Measurements from ENCODE around the gene FAM168B. TPM values are rescaled to one million over a fixed set of nuclear protein-coding genes. Genes with fewer than 3 reads are reported as not detected.

The FAM168B gene
- total and polyA plus RNA-seq, 10 of the 15 experiments (the other 5 are each of a cell fraction or from before 2014, with no cell fraction given) = 3.5 to 77.3 (median 45.9) TPM

- no peak for TF ChIP-seq CUX1 (IDR thresholded peaks at IDR 0.05; ENCODE audit: insufficient replicate concordance, low read depth, low read length)
Observed at GRCh38 chr2:131011486-131011885, 81.8 kb downstream of the FAM168B start (continued).

GRCh38 chr2:131010566-131010965, 82.7 kb downstream of the FAM168B start:
- no peaks in the 10 kb centered on the region for H3K79me2 ChIP-seq (ENCODE audit: control insufficient read depth, insufficient read depth, low read length)
- H3K4me3 ChIP-seq = no peak overlapping the region
- in situ Hi-C loops (cut with MboI) (no loop called here), intact Hi-C loops (cut with micrococcal nuclease; ENCODE audit: unreplicated experiment) (no loop called here)
- H3K27ac ChIP-seq (ENCODE audit: control insufficient read depth, insufficient read depth) = no peak overlapping the region
- BruUV-seq (replicated peaks) = no TSS peak
- no peaks in the 10 kb centered on the region for H3K9me3 ChIP-seq (replicated peaks; ENCODE audit: control insufficient read depth, insufficient read depth, low read length)
- H3K4me2 ChIP-seq (ENCODE audit: control insufficient read depth, insufficient read depth) = no peak overlapping the region
- H4K20me1 ChIP-seq (ENCODE audit: control insufficient read depth, insufficient read depth) = no peaks in the 10 kb centered on the region
- POLR2A ChIA-PET = no interaction called here
- ATAC-seq = no peak
- 6% methylated on average over 4 of the region's 4 CpGs for WGBS (ENCODE audit: insufficient coverage, insufficient replicate concordance, low lambda C conversion rate, missing lambda C conversion rate)
- H3K4me1 ChIP-seq (ENCODE audit: control insufficient read depth, insufficient read depth, low read length) = no peaks in the 10 kb centered on the region
- SMC1A ChIA-PET (ENCODE audit: uncharacterized antibody, unreplicated experiment) = interaction anchor here (0.9 kb wide), 1 partner anchor 9 kb away, joined by 4 read pairs; no protein-coding TSS in a partner anchor
- H3K36me3 ChIP-seq (ENCODE audit: control insufficient read depth in 2 of 2, insufficient read depth in 2 of 2, low read length in 1 of 2) = no peaks in the 10 kb centered on the region
- H3K9ac ChIP-seq (ENCODE audit: control insufficient read depth, insufficient read depth, low read length) = no peak overlapping the region
- FAIRE-seq = no peak
- no peak for DNase-seq (ENCODE audit: low read depth, low spot score)
- RAD21 ChIA-PET (ENCODE audit: unreplicated experiment) = no interaction called here
- no peak overlapping the region for H2AFZ ChIP-seq (ENCODE audit: control insufficient read depth, low read depth, low read length)
- peaks cover 0 to 2% of the 10 kb centered on the region in 2 experiments; a peak in 1 of 4 replicates for H3K27me3 ChIP-seq (replicated peaks in 1 of 2; ENCODE audit: control insufficient read depth in 2 of 2, insufficient read depth in 2 of 2, low read length in 1 of 2)
- CTCF ChIA-PET = no interaction called here
- TF ChIP-seq MTA3 (IDR thresholded peaks at IDR 0.05; ENCODE audit: borderline replicate concordance, low read length) (no peak), SP1 (IDR thresholded peaks at IDR 0.05; ENCODE audit: low read depth, low read length) (no peak), RB1 (IDR thresholded peaks at IDR 0.05; ENCODE audit: borderline replicate concordance) (no peak), NRF1 (conservative IDR thresholded peaks at IDR 0.05; ENCODE audit: low read depth, low read length) (no peak)
- TF ChIP-seq, protein P1, sequence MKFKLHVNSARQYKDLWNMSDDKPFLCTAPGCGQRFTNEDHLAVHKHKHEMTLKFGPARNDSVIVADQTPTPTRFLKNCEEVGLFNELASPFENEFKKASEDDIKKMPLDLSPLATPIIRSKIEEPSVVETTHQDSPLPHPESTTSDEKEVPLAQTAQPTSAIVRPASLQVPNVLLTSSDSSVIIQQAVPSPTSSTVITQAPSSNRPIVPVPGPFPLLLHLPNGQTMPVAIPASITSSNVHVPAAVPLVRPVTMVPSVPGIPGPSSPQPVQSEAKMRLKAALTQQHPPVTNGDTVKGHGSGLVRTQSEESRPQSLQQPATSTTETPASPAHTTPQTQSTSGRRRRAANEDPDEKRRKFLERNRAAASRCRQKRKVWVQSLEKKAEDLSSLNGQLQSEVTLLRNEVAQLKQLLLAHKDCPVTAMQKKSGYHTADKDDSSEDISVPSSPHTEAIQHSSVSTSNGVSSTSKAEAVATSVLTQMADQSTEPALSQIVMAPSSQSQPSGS (IDR thresholded peaks at IDR 0.05; ENCODE audit: low read length) = no peak
- TF ChIP-seq, protein P2, sequence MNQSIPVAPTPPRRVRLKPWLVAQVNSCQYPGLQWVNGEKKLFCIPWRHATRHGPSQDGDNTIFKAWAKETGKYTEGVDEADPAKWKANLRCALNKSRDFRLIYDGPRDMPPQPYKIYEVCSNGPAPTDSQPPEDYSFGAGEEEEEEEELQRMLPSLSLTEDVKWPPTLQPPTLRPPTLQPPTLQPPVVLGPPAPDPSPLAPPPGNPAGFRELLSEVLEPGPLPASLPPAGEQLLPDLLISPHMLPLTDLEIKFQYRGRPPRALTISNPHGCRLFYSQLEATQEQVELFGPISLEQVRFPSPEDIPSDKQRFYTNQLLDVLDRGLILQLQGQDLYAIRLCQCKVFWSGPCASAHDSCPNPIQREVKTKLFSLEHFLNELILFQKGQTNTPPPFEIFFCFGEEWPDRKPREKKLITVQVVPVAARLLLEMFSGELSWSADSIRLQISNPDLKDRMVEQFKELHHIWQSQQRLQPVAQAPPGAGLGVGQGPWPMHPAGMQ (IDR thresholded peaks at IDR 0.05; ENCODE audit: borderline replicate concordance) = no peak
- TF ChIP-seq, protein P3, sequence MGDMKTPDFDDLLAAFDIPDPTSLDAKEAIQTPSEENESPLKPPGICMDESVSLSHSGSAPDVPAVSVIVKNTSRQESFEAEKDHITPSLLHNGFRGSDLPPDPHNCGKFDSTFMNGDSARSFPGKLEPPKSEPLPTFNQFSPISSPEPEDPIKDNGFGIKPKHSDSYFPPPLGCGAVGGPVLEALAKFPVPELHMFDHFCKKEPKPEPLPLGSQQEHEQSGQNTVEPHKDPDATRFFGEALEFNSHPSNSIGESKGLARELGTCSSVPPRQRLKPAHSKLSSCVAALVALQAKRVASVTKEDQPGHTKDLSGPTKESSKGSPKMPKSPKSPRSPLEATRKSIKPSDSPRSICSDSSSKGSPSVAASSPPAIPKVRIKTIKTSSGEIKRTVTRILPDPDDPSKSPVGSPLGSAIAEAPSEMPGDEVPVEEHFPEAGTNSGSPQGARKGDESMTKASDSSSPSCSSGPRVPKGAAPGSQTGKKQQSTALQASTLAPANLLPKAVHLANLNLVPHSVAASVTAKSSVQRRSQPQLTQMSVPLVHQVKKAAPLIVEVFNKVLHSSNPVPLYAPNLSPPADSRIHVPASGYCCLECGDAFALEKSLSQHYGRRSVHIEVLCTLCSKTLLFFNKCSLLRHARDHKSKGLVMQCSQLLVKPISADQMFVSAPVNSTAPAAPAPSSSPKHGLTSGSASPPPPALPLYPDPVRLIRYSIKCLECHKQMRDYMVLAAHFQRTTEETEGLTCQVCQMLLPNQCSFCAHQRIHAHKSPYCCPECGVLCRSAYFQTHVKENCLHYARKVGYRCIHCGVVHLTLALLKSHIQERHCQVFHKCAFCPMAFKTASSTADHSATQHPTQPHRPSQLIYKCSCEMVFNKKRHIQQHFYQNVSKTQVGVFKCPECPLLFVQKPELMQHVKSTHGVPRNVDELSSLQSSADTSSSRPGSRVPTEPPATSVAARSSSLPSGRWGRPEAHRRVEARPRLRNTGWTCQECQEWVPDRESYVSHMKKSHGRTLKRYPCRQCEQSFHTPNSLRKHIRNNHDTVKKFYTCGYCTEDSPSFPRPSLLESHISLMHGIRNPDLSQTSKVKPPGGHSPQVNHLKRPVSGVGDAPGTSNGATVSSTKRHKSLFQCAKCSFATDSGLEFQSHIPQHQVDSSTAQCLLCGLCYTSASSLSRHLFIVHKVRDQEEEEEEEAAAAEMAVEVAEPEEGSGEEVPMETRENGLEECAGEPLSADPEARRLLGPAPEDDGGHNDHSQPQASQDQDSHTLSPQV (IDR thresholded peaks at IDR 0.05) = no peak
